ENCODE data around the gene MET. TPM values are rescaled to one million over a fixed set of nuclear protein-coding genes. Genes with fewer than 3 reads are reported as not detected.
"Not testable (repeated sequence)": the region's sequence is repeated elsewhere in the genome, so short reads cannot be mapped to it uniquely, and the experiment has no call there.

MET gene
- total and polyA plus RNA-seq, 2 donors from 2014 or later: 13.4 to 225 TPM

GRCh38 chr7:116653646-116654045 lies 18.4 kb upstream of the MET start:
- Histone ChIP-seq H3K4me1 (ENCODE audit: control insufficient read depth in 2 of 3, insufficient read depth in 2 of 3, low read depth in 1 of 3, low read length in 3 of 3) (no peaks in the 10 kb centered on the region), H3K27me3 (ENCODE audit: control insufficient read depth, insufficient read depth, low read length) (no peaks in the 10 kb centered on the region), H3K4me3 (ENCODE audit: low read length in 3 of 3) (no peak overlapping the region), H3K27ac (ENCODE audit: low read depth in 2 of 2, low read length in 2 of 2) (no peak overlapping the region), H3K9ac (ENCODE audit: low read length in 3 of 3) (no peak overlapping the region), H3K36me3 (ENCODE audit: control insufficient read depth in 2 of 3, insufficient read depth in 3 of 3, low read length in 3 of 3) (no peaks in the 10 kb centered on the region), H3K9me3 (ENCODE audit: control insufficient read depth in 2 of 3, insufficient read depth in 1 of 3, low read length in 3 of 3) (no peaks in the 10 kb centered on the region)
- DNase-seq: no peak
- no peak for TF ChIP-seq CTCF (IDR thresholded peaks at IDR 0.05; ENCODE audit: borderline replicate concordance, extremely low read depth, insufficient read depth)
- no peak for FAIRE-seq
- intact Hi-C loops (cut with DNase I): no loop called here

- H3K4me3 ChIP-seq (ENCODE audit: low read length in 3 of 3); H3K36me3 ChIP-seq (ENCODE audit: control insufficient read depth in 2 of 3, insufficient read depth in 3 of 3, low read length in 3 of 3); DNase-seq; H3K9ac ChIP-seq (ENCODE audit: low read length in 3 of 3); intact Hi-C loops (cut with DNase I); FAIRE-seq; H3K9me3 ChIP-seq (ENCODE audit: control insufficient read depth in 2 of 3, insufficient read depth in 1 of 3, low read length in 3 of 3); H3K27ac ChIP-seq (ENCODE audit: low read depth in 2 of 2, low read length in 2 of 2); H3K27me3 ChIP-seq (ENCODE audit: control insufficient read depth, insufficient read depth, low read length); H3K4me1 ChIP-seq (ENCODE audit: control insufficient read depth in 2 of 3, insufficient read depth in 2 of 3, low read depth in 1 of 3, low read length in 3 of 3): not testable (repeated sequence)
These were observed 12.7 kb upstream of the MET start for GRCh38 chr7:116659248-116659647.

DNA sequence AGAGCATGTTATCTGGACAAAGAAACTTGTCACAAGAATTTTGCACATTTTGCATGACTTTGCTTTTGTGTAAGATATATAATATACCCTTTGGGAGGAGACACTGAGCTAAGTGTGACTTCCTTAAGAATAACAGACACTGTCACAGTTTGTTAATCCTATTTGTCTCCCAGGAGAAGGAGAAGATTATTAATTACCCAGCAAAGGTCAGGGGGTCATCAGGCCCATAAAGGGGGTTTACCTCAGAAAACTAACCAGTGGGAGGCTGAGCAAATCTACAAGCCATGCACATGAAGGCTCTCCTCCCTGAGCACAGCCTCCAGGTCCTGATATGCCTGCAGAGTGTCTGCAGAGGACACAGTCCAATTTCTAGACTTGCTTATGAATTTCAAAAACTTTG lies 10.1 kb upstream of the MET start:
- no peak overlapping the region for H3K27ac ChIP-seq (ENCODE audit: low read depth in 2 of 2, low read length in 2 of 2)
- H3K4me3 ChIP-seq (ENCODE audit: low read length in 3 of 3): no peak overlapping the region
- no peaks in the 10 kb centered on the region for H3K36me3 ChIP-seq (ENCODE audit: control insufficient read depth in 2 of 3, insufficient read depth in 3 of 3, low read length in 3 of 3)
- peaks cover 0 to 9% (median 0%) of the 10 kb centered on the region in 3 donors for H3K4me1 ChIP-seq (ENCODE audit: control insufficient read depth in 2 of 3, insufficient read depth in 2 of 3, low read depth in 1 of 3, low read length in 3 of 3)
- no peak for TF ChIP-seq CTCF (IDR thresholded peaks at IDR 0.05; ENCODE audit: borderline replicate concordance, extremely low read depth, insufficient read depth)
- H3K9me3 ChIP-seq (ENCODE audit: control insufficient read depth in 2 of 3, insufficient read depth in 1 of 3, low read length in 3 of 3): no peaks in the 10 kb centered on the region
- no peak for FAIRE-seq
- H3K9ac ChIP-seq (ENCODE audit: low read length in 3 of 3): no peak overlapping the region
- H3K27me3 ChIP-seq (ENCODE audit: control insufficient read depth, insufficient read depth, low read length): no peaks in the 10 kb centered on the region
- DNase-seq: peak in 4 of 5 donors; percentile 64 to 89 (median 74)
- intact Hi-C loops (cut with DNase I): no loop called here

DNA sequence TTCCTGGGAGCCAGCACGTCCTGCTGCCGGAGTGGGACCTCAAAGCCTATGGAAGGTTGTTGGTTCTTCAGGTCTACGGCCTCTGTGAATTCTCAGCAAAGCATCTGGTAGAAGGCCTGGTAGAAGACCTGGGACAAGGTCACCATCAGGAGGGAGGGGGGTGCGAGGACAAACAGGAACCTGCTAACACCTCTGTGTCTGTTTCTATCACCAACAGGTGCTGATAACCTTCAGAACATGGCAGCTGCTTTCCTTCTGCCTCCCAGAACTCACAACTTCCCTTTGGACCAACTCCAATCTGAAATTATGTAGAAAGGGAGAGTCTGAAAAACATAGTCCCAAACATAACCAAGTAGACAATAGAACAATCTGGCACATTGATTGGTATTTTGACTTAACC lies 8.3 kb upstream of the MET start:
- Histone ChIP-seq H3K27ac (ENCODE audit: low read depth in 2 of 2, low read length in 2 of 2) (no peak overlapping the region), H3K36me3 (ENCODE audit: control insufficient read depth in 2 of 3, insufficient read depth in 3 of 3, low read length in 3 of 3) (no peaks in the 10 kb centered on the region), H3K27me3 (ENCODE audit: control insufficient read depth, insufficient read depth, low read length) (no peaks in the 10 kb centered on the region), H3K4me3 (ENCODE audit: low read length in 3 of 3) (no peak overlapping the region), H3K9me3 (ENCODE audit: control insufficient read depth in 2 of 3, insufficient read depth in 1 of 3, low read length in 3 of 3) (no peaks in the 10 kb centered on the region), H3K9ac (ENCODE audit: low read length in 3 of 3) (no peak overlapping the region), H3K4me1 (ENCODE audit: control insufficient read depth in 2 of 3, insufficient read depth in 2 of 3, low read depth in 1 of 3, low read length in 3 of 3) (peaks cover 0 to 9% (median 0%) of the 10 kb centered on the region in 3 donors)
- no peak for TF ChIP-seq CTCF (IDR thresholded peaks at IDR 0.05; ENCODE audit: borderline replicate concordance, extremely low read depth, insufficient read depth)
- DNase-seq (no peak), FAIRE-seq (no peak)
- intact Hi-C loops (cut with DNase I): no loop called here
